GM18498 (cell line): ENCODE measurements around the gene RNF151.
A peak's percentile ranks its signal among the peaks of the same experiment; 100 is the strongest.
"Not testable (repeated sequence)": the region's sequence is repeated elsewhere in the genome, so short reads cannot be mapped to it uniquely, and the experiment has no call there.

Experiments used
- ATAC-seq: cut with Tn5 transposase; IDR thresholded peaks from one replicate; pipeline ENCODE4 v1.9.1; 2021; ENCODE audit warnings: mild to moderate bottlenecking, moderate library complexity; ENCODE audit not compliant: unreplicated experiment

RNF151 gene, protein sequence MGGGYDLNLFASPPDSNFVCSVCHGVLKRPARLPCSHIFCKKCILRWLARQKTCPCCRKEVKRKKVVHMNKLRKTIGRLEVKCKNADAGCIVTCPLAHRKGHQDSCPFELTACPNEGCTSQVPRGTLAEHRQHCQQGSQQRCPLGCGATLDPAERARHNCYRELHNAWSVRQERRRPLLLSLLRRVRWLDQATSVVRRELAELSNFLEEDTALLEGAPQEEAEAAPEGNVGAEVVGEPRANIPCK

DNA sequence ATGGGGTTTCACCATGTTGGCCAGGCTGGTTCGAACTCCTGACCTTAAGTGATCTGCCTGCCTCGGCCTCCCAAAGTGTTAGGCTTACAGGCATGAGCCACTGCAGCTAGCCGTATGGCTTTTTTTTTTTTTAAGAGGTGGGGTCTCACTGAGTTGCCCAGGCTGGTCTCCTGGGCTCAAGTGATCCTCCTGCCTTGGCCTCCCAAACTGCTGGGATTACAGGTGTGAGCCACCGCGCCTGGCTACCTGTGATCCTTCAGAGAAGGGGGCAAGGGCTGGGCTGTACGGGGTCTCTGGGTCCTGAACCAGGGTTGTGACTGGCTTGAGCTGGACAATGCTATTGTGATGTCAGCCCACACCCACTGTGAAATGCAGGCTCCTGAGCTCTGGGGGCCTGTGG is at the start of gene RNF151:
Gene RNF151 (plus strand): TSS at position 397 of the 400 bp plus-strand sequence. CDS start 26 bp downstream, outside the sequence.
- no peak for ATAC-seq

DNA sequence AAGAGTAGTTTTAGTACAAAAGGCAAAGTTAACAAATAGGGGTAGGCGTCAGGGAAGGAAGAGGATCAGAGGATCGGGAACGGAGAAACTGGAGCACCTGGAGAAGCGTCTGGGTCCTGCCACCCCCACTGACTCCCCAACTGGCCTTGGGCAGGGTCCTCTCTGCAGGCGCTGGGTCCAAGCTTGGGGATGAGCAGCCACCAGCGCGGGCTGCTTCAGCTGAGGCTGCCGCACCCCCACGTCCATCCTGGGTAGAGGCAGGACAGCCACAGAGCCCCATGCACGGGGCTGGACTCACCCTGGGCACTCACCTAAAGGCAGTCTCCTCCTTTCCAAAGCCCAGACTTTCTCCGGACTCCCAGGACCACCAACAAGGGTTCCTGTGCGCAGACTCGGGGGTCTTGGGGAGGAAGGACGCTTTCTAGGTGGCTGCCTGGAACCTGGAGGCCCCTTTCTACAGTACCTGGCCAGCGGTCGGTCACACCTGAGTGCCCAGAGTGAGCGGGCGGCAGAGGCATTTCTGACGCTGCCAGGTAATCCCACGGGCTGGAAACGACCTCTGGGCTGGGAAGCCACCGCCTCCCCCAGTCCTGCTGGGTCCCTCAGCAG is 49.5 kb upstream of the RNF151 start:
- ATAC-seq = no peak

DNA sequence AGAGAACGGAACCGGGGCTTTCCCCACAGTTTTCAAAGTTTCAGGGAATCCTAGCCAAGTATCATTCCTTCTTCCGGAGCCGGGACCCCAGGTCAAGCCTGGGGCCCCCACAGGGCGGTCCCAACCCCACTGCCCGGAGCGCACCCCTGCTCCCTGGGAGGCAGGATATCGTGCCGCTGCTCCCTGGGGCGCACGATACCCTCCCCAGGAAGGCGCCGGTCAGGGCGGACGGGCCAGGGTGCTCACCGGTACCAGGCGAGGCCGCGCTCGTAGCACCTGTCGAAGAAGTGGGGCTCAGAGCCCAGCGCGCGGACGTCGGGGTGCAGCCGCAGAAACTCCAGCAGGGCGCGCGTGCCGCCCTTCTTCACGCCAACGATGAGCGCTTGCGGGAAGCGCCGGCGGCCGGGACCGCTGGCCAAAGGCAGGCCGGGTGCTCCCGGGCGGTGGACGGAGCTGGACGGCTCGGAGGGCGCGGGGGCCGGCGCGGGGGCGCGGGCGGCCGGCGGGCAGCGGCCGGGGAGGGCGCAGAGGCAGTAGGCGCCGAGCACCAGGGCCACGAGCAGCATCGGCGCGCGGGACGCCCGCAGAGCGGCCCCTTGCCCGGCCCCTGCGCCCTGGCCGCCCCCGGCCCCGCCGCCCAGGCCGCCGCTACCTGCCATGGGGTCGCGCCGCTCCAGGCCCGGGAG is 48.8 kb upstream of the RNF151 start:
- ATAC-seq = no peak

DNA sequence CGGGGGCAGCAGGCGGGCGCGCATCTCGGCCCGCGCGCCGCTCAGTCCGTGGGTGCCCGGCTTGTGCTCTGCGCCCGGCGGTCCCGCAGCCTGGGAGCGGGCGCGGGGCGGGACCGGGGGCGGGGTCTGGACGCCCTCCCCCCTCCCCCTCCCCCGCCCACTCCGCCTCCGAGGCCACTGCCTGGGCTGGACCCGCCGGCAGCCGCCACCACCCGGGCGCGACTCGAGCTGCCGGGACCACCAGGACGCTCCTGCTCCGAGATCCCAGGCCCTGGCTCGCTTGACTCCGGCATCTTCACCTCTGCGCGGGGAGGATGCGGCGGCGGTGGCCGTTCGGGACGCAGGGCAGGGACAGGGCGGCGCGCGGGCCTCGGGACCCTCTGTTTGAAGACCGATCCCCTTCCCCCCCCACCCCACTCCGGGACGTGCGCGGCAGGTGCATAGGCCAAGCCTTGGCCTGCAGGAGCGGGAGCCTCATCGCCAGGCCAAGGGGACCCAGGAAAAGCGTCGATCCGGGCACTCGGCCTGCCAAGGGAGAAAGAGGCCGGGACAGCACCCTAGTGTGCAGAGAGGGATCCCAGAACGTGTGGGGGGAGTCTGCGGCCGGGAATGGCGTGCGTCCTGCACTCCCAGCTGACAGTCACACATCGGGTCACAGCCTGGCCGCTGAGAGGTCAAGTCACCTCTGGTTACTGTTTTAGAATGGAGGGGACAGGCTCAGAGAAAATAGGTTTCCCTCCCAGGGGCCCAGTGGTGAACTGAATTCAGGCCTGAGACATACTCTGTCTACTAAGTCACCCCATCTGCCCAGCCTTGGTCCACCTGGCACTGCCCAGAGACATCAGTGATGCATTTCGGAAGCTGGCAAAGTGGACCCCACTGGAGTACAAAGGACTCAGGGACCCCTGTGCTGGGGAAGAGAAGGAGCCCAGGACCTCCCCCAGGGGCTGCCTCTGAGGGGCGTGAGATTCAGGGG is 48.0 kb upstream of the RNF151 start, which contains the start of gene HS3ST6:
Gene HS3ST6 (minus strand): TSS at position 65 of the 976 bp plus-strand sequence. CDS start 92 bp downstream, outside the sequence.
- ATAC-seq = no peak

DNA sequence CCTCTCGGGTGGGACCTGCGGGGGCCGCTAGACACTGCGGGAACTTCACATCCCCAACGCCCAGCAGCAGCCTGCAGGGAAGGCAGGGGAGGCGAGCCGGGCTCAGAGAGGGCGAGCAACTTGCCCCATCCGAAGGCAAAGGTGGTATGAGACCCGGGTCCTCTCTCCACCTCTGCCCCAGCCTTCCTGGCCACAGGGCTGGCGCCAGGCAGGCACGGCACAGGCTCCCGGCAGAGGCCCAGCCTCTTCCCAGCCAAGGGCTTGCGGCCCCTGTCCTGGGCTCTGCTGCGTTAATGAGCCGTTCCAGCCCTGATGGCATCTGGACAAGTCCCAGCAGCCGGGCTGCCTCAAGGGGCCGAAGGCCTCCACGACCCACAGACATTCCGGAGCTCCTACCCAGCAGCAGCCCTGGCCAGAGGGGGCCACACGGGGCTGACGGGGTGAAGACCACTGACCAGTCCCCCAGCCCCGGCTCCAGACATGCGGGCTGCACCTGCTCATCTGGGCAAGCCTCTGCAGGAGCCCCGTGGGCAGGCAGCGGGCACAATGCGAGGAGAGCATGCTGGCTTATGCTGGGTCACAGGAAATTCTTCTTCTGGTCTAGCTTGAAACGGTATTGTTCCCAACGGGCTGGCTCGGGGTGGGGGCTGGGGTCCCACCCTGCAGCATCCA is 47.2 kb upstream of the RNF151 start:
- ATAC-seq = no peak

DNA sequence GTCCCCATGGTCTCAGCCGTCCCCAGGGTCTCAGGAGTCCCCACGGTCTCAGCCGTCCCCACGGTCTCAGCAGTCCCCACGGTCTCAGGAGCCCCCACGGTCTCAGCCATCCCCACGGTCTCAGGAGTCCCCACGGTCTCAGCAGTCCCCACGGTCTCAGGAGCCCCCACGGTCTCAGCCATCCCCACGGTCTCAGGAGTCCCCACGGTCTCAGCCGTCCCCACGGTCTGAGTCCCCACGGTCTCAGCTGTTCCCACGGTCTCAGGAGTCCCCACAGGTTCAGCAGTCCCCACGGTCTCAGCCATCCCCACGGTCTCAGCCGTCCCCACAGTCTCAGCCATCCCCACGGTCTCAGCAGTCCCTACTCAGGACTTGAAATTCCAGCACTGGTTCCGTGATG is 46.5 kb upstream of the RNF151 start:
- not testable (repeated sequence) for ATAC-seq

DNA sequence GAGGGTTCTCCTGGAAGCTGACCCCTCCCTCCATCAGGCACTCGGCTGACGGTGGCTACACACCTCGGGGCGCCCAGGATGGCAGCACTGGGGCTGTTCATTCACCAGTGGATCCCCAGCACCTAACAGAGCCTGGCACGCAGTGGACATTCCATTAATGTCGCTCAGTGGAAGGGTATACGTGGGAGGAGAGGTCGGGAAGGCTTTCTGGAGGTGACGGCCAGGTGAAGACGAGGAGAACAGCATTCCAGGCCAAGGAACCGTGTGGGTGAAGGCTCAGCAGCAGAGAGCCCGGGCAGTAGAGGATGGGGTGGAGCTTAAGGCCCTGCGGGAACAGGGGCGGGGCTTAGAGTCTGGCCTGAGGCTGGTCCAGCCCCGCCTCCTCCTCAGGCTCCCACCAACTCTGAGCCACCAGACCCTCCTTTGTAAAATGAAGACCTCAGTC is 45.9 kb upstream of the RNF151 start:
- ATAC-seq = no peak

DNA sequence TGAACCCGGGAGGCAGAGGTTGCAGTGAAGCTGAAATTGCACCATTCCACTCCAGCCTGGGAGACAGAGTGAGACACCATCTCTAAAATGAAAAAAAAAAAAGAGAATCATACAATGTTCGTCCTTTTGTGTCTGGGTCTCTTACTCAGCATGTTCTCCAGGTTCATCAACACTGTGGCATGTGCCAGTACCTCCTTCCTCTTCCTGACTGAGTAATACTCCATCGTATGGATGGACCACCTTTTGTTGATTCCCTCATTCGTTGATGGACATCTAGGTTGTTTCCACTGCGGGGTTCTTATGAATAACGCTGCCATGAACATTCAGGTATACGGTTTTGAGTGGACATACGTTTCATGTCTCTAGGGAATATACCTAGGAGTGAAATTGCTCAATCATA is 44.3 kb upstream of the RNF151 start:
- no peak for ATAC-seq

DNA sequence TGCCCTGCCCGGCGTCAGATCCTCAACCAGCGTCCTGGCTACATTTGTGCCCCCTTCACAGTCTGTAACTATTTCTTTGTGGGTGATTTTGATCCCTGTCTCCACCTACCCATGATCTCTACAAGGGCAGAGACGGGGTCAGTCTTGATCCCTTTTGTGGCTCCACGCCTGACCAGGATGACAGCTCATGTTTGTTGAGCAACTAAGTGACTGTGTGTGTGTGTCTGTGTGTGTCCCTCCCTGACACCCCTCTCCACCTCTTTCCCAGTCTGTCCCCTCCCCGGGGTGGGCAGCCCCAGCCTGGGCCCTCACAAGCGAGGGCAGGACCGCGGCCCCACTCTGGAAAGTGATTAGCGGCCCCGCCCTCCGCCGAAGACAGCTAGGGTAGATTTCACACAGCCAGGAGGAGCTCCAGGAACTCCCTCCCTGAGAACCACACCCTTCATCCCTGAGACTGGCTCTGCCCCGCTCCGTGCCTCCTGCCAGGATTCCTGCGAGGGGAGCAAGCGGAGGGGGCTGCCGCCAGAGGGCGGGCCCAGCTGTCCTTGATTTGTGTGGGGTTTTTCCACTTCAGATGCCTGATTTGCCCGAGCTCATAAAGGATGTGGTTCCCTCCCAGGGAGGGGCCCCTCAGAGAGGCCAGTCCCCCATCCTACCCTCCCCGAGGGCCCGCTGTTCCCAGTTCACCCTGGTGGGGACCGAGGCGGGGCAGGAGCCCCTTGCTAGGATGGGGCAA is 43.2 kb upstream of the RNF151 start:
- no peak for ATAC-seq

DNA sequence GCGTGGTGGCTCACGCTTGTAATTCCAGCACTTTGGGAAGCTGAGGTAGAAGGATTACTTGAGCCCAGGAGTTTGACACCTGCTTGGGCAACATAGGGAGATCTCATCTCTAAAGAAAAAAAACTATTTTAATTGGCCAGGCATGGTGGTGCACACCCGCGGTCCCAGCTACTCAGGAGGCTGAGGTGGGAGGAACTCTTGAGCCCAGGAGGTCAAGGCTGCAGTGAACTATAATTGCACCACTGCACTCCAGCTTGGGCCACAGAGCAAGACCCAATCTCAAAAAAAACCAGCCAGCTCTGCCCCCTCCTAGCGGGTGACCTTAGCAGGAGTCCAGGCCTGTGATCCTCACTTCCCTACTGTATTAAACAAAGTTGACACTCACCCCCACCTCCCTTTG is 42.6 kb upstream of the RNF151 start:
- ATAC-seq = no peak

DNA sequence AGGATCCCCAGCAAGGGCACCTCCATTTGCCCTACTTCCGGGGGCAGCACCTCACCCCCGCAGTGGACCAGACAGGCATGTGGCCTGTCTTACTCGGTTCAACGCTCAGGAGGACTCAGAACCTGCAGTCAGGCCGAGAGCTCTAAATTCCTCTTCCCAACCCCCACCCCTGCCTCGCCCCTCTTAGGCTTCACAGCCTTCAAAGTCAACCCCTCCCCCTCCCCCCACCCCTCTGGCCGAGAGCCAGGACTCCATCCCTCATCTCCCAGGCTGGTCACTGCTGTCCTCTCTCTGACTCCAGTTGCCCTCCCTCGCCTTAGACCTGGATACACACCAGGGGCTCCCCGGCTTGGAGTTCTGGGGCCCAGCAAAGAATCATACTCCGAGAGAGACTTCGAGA is 40.4 kb upstream of the RNF151 start:
- ATAC-seq = no peak

DNA sequence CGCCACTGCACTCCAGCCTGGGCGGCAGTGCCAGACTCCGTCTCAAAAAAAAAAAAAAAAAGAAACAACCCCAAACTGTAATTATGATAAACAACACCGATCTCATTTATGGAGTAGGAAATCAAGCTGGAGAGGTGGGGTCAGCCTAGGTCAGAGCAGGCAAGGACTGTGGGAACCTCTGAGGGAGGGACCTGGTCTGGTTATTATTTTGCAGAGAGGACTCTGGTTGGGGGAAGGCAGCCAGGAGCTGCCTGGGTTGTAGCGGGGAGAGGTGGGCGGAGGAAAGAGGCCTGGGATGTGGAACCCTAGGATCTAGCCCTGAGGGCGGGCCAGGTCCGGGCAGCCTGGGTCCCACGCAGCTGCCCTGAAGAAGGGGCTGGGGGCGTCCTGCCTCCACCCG is 37.6 kb upstream of the RNF151 start:
- peak; percentile 31 for ATAC-seq

DNA sequence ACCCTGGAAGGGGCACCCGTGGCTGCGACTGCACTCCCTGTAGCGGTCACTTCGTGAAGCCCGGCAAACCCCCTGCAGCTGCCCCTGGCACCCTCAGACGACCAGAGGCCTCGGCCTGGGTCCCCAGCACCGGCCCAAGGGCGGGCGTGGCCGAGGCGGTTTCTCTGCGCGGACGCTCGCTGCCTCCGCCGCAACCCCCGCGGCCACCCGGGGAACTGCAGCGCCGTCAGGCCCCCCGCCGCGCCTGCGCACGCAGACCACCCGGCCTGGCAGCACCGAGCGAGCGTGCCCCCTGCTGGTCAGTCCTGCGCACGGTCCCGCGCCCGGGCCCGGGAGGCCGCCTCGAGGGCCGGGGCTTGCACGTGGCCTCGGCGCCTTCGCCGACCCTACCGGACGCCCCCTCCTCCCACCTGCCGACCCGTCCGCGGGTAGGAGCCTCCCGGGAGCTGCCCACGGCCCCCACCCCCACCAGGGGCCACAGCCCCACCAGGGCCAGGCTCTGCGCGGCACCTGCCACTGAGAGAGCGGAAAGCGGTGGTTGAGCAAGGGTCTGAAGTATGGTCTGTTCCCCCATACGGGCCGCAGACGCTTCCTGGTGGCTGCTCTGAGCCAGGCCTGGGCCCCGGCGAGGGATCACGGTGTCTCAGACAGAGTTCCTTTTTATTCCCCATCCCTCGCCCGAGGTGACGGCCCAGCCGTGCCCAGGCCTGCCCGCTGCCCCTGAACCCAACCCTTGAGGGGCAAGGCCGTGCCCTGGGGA is 36.9 kb upstream of the RNF151 start:
- ATAC-seq = peak; percentile 89

DNA sequence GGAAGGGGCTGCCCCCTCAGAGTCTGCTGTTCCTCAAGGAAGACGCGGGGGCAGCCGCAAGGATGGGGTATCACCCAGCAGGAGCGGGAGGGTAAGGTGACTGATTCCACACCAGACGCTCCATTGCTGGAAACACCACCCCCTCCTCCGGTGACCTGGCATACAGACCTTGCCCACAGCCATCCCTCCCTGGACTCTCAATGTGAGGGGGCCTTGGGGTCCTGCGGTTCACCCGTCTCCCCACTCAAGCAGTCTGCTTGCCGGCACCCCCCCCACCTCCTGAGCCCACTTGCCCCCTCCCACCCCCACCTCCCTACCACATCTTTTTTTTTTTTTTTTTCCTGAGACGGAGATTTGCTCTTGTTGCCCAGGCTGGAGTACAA is 36.3 kb upstream of the RNF151 start:
- ATAC-seq = no peak

DNA sequence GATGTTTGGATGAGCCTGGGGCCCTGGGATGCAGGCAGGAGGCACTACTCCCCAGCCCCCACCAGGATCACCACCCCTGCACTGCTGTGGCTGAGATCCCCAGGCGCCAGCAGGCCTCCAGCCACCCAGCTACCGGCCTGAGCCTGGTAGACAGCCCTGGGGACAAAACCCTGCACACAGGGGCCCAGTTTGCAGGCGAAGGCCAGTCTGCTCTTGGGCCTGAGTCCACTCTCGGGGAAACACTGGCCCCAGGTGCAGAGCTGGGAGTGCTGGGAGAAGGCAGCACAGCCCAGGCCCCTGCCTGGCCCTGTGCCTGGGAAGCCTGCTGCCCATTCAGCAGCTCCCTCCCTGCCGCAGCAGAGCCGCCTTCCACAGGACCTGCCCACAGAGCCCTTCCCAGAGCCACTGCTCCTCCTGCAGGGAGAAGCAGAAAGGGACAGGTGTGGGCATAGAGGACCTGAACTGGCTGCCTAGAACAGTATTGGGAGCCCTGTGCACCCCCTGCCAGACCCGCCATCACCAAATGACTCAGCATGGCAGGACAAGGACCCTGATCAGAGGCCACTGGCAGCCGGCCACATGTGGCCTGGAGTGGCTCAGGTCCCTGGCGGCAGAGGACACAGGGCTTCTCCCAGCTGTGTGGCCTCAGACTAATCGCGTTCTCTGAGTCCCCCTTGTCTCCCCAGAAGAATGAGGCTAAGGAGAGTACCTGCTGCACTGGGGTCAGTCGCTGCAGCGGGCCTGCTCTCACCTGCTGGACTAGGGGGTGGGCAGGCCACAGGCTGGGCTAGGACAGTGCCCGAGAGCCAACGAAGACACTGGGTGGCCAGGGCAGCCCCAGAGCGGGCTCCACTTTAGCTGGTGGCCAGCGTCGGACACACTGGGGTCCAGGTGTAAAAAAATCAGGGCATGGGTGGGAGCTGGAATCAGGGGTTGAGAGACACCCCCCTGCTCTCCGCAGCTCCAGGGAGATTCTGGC is 34.3 kb upstream of the RNF151 start:
- no peak for ATAC-seq

DNA sequence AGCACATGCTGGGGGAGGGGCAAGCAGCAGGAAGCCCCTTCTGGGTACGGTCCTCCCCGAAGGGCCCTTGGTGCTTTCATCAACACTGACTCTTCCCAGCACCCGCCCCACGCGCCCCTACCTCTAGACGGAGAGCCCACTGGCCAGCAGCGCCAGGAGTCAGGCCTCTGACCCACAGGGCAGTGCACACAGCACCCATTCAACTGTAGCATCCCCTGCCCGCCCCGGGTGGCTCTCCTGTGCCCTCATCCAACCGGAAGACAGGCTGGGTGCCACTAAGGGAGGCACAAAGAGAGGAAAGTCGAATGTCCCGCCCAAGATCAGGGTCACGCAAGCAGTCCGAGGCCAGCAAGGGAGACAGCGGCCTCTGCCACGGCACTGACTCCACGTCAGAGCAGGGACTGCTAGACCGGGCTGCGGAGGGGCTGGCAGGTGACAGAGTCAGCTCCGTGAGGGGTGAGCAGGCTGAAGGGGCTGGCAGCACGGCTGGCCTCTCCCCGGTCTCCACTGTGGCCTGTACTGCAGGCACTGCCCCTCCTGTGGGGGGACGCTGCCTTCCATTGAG is 33.5 kb upstream of the RNF151 start:
- no peak for ATAC-seq

DNA sequence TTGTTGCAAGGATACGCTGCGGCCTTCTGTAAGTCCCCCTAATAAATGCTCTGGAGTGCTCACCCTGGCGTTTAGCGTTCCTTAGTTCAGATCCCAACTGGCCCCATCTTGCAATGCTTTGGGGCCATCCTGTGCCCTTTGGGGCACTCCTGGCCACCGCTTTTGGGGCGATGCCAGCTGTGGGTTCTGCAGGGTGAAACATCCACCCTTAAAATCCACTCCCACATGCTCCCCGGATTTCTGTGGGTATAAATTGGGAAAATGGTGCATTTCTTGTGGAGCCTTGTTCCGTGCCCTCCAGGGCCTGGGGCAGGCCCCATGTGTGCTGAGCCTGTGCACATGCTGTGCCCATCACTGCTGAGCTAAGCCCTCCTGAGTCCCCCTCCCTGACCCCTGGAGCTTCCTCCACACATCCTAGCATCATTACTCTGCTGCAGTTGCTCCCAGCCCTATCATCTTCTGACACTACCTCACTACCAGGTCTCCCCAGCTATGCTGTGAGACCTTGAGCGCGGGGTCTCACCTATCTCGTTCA is 29.6 kb upstream of the RNF151 start:
- no peak for ATAC-seq
